HG02870 (cell line): ENCODE data around the gene PRM2.
A peak's percentile ranks its signal among the peaks of the same experiment; 100 is the strongest.

Experiments
- ATAC-seq: cut with Tn5 transposase; IDR thresholded peaks from one replicate; pipeline ENCODE4 v1.9.1; 2021; ENCODE audit warnings: mild to moderate bottlenecking, moderate library complexity; ENCODE audit not compliant: unreplicated experiment

The PRM2 gene

DNA sequence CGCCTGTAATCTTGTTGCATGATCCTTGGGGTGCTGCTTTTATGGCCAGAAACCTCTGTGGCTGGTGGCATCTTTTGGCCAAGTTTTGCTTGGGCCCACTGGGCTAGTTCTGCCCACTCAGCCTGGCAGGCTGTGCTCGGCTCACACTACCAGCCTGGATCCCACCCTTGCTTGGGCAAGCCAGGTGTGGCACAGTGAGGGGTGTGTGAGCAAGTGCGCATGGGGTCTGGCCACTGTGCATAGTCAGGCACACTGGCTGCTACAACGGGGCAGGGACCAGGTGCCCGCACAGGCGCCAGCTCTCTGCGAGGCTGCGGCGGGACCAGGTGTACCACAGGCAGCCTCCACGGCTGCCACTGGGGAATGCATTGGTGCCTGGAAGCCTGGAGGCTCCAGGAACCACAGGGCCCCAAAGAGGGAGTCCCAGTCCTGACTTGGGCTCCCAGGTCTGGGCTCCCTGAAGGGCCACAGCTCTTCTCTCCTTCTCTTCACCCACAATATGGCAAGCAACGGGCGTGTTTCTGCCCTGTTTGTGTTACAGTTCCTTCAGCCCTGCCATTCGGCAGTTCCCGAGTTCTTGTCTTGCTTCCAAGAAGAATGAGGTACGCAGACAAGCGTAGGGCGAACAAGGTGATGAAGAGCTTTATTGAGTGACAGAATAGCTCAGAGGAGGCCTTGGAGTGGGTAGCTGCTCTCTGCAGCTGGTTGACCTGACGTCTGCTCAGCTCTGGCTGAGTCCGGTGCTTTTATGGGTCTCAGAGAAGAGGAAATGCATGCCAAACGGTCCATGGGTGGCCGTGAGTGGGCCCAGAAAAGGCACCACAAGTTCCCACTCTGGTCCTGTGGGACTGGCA, 31.6 kb upstream of the PRM2 start:
- no peak for ATAC-seq

DNA sequence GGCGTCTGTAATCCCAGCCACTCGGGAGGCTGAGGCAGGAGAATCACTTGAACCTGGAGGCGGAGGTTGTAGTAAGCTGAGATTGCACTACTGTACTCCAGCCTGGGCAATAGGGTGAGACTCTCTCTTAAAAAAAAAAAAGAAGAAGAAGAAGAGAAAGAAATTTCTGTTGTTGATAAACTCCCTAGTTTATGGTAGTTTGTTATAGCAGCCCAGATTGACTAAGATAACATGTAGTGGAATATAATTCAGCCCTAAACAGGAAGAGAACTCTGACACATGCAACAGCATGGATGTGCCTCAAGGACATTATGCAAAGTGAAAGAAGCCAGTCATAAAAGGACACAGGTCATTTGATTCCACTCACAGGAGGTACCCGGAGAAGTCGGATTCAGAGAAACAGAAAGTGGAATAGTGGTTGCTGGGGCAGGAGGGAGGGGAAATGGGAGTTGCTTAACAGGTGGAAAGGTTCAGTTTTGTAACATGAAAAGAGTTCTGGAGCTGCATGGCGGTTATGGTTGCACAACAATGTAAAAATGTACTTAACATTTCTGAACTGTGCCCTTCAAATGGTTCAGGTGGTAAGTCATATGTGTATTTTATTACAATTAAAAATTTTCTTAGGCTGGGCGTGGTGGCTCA, 30.8 kb upstream of the PRM2 start:
- no peak for ATAC-seq

DNA sequence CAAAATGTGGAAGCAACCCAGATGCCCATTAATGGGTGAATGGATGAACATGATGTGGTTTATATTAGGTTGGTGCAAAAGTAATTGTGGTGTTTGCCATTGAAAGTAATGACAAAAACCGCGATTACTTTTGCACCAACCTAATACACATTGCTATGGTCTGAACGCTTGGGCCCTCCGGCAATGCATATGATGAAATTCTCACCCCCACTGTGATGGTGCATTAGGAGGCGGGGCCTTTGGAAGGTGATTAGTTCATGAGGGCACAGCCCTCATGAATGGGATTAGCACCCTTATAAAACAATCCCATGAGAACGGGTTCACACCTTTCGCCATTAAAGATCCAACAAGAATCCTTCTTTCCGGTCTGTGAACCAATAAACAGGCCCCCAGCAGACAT, 30.1 kb upstream of the PRM2 start:
- ATAC-seq, result no peak

DNA sequence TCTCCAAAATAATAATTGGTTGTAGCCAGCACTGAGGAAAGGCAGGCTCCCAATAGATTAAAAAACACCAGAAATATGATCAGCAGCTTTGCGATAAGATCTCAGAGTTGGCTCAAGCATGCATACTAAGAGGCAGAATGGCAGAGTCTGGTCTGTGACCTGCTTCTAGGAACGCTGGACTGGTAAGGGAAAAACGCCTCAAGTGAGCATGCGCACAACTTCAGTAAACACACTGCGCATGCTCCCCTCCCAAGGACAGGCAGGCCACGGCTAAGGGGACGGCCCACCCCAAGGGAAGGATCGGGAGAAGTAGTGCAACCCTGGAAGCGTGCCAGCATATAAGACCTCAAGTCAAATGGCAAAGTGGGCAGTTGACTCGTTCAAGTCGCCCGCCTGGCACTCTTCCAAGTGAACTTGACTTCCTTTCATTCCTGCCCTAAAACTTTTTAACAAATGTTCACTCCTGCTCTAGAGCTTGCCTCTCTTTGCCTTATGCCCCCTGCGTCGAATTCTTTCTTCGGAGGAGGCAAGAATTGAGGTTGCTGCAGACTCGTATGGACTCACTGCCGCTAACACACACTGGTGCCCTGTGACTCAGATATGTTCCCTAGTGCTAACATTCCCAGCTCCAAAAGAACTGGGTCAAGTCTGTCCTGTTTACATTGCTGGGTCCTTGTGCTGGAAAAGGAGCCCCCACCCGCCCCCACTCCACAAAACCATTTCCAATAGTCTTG, 27.3 kb upstream of the PRM2 start:
- no peak for ATAC-seq

DNA sequence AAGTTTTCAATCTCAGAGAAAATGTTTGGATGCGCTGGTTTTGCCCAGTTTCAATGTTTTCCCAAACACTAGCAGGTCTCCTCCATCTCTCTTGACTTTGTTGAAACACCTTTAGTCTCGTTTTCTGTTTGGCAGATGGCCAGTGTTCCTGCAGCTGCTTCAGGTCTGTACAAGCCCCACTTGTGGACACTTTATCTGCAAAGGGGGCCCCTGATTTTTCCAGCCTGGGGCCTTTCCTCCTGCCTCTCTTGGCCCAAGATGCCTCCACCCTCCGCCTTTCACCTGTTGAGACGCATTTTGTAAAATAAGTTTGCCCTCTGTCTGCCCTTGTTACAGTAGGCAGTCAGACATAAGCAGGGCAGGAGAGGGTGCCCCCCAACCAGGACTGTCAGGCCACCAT, 26.7 kb upstream of the PRM2 start:
- ATAC-seq, result no peak

DNA sequence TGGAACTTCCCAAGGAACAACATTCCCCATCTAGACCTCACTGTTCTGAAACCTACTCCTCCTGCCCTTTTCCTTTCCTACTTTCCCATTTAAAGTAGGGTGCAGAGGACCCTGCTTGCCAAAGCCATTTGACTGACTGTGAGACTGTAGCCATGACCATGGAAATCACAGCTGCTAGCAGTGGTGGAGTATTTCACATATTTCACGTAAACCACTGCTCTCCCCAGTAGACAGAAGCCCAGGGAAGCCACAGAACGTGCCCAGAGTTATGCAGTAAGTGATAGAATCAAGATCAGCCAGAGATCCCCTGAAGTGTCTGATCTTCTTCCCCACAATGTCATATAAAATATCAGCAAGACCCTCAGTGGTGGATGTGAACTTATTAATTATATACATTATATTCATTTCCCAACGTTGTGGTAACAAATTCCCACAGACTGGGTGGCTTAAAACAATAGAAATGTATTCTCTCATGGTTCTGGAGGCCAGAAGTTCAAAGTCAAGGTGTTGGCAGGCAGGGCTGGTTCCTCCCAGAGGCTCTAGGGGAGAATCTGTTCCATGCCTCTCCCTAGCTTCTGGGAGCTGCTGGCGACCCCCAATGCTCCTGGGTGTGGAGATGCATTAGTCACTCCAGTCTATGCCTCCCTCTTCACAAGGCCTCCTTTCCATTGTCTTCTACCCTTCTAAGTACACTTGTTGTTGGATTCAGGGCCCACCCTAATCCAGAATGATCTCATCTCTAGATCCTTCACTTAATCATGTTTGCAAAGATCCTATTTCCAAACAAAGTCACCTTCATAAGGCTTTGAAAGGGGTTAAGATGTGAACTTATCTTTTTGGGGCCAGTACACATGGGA, 25.6 kb upstream of the PRM2 start:
- no peak for ATAC-seq

DNA sequence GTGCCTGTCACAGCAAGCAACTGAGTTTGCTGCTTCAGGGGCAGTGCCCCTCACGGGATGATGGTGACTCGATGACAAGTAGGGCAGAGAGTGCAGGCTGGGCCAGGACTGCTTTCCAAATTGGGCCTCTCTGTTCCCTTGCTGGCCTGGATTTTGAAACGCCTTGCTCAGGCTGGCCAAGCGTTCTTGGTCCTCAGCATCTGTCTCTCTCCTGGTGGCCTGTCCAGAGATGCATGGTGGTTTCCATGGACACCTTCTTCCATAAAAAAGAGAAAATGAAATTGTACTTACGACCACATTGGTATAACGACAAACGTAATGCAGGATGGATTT, 24.2 kb upstream of the PRM2 start:
- ATAC-seq, result no peak

DNA sequence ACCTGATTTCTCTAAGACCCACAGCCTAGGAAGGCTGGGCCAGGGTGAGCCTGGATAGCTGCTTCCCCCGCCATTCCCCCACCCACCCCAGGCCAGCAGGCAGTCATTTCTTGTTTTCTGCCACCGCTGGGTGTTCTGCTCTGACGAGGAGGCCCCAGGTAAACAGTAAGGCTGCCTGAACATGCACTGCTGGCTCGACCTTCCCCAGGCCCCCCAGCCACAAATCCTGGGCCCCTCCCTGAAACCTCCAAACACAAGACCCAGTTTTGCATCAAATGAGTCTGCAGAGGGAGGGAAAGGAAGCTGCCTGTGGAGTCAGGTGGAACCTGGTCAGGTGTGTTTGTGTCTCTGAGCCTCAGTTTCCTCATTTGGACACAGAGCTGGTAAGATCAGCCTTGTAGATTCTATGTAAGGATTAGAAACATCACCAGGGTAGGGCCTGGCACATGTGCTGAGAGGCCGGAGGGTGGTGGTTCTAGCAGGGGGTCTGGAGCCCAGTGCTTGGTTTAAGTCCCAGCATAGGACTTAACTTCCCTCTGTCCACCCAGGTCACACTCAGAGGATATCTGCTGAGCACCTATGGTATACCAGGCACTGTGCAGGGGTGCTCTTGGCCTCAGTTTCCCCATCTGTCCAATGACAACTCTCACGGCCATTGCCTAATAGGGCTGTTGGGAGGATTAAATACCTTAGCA, 23.7 kb upstream of the PRM2 start:
- no peak for ATAC-seq

DNA sequence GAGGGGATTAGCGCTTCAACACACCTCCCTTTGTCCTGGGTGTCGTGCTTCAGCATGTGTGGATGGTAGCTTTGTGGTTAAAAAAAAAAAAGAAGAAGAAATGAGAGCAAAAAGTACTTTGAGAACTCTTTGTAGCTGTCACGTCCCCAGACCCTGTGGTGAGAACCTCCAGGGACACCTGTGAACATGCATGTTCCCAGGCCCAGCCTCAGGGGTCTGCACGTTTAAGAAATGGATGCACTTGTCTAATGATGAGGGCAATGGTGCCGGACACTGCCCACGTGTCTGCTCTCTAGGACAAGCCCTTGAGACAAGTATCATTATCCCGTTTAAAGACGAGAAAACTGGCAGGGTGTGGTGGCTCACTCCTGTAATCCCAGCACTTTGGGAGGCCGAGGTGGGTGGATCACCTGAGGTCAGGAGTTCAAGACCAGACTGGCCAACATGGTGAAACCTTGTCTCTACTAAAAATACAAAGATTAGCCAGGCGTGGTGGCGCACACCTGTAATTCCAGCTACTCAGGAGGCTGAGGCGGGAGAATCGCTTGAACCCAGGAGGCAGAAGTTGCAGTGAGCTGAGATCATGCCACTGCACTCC, 22.8 kb upstream of the PRM2 start:
- peak; percentile 42 for ATAC-seq

DNA sequence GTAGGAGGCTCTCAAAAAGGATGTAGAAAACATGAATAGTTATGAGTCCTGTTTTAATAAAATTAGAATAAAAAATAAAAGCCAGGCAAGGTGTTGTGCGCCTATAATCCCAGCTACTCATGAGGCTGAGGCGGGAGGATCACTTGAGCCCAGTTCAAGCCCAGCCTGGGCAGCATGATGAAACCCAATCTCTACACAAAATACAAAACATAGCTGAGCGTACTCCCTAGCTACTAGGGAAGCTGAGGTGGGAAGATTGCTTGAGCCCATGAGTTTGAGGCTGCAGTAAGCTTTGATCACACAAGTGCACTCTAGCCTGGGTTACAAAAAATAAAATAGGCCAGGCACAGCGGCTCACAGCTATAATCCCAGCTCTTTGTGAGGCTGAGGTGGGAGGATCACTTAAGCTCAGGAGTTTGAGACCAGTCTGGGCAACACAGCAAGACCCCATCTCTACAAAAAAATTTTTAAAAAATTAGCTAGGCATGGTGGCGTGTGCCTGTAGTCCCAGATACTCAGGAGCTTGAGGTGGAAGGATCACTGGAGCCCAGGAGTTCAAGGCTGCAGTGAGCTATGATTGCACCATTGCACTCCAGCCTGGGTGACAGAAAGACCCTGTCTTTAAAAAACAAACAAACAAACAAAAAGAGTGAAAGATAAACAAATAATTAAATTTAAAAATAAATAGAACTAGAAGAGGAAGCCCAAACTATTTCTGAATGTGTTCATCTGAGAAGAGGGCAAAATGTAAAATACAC, 22.0 kb upstream of the PRM2 start:
- ATAC-seq, result peak; percentile 25

DNA sequence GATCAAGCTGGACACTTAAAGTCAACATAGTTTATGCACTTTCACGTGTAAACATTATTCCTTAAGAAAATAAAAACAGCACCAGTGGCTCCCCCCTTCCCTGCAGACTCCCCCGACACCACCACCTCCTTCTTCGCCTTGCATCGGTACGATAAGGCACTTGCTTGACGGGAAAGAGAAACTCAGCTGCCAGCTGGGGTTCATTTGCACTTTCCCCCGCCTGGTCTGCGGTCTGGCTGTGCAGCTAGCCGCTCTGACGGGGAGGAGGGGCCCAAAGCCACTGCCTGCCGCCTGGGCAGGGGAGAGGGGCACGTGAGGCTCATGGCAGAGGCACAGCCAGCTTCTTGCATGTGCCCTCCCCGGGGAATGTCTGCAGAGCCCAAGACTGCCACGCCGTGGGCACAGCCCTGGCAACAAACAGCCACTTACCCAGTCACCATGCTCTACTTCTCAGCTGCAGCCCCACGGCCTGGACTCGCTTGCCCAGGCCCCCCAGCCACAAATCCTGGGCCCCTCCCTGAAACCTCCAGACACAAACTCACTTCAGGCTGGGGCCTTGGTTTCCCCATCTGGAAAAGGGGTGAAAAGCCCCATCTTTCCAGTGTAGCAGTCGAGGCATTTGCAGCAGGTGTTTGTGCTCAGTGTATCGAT, 21.3 kb upstream of the PRM2 start:
- ATAC-seq, result peak; percentile 43

DNA sequence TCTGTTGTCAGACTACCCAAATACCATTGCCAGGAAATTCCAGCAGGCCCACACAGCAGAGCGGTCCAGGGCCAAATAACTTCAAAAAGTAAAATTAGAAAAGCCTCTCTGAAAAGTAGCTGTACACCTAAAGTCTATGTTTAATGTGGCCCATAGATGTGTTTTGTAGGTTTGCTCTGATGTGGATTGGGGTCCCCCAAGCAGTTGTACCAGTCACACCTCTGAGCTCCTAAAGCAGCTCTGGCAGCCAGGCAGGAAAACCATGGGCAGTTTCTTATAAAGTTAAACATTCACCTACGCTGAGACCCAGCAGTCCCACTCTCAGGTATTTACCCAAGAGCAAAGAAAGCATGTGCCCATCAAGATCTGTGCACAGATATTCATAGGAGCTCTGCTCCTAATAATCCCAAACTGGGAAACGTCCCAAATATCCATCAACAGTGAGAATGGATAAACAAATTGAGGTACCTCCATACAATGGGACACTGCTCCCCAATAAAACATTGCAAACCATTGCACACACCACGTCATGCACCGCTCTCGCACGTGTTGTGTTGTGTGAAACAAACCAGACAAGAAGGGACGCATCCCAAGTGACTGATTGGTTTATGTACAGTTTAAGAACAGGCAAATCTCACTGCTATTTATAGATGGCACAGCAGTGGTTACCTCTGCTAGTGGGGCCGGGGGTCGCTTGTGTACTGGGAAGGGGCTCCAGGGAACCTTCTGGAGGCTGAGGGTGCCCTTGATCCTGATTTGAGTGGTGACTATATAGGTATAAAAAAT, 20.6 kb upstream of the PRM2 start:
- no peak for ATAC-seq

DNA sequence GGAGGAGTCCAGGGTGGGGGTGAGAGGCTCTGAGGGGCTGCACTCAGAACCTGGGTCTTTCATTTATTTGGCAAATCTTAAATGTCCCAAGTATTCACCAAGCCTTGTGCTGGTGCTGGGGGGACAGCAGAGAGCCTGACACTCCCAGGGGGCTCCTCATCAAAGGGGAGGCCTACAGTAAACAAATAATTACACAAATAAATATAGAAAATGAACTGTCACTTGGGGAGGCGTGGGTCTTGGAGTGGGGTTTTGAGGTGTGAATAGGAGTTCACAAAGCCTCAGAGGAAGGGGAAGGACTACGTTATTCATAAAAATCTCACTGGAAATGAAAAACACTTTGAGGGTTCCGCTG, 20.0 kb upstream of the PRM2 start:
- ATAC-seq, result no peak

DNA sequence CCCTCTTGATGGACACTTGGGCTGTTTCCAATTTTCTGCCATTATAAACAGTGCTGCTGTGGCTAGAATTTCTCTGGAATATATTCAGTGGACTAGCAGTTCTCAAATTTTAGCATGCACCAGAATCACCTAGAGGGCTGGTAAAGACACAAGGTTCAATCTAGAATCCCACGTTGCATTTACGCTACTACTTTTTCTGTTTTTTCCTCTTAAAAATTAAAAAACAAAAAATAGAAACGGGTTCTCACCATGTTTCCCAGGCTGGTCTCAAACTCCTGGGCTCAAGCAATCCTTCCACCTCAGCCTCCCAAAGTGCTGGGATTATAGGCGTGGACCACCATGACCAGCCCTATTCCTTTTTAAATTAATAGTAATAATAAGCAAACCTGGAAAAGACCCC, 19.4 kb upstream of the PRM2 start:
- no peak for ATAC-seq

DNA sequence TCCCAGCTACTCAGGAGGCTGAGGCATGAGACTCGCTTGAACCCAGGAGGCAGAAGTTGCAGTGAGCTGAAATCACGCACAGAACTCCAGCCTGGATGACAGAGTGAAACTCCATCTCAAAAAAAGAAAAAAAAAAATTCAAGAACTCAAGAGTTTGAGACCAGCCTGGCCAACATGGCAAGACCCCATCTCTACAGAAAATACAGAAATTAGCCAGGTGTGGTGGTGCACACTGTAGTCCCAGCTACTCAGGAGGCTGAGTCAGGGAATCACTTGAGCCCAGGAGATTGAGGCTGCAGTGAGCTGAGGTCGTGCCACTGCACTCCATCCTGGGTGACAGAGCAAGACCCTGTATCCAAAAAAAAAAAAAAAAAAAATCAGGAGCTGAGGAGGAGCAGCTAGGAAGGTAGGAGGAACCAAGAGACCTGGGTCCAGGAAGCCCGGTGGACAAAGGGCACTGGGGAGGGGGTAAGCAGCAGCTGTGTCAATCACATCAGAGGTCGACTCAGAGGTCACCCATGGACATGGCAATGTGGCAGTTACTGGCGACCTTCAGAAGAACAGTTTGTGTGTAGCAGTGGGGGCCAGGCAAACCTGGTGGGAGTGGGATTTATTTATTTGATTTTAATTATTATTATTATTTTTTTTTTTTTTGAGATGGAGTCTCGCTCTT, 15.9 kb upstream of the PRM2 start:
- no peak for ATAC-seq

DNA sequence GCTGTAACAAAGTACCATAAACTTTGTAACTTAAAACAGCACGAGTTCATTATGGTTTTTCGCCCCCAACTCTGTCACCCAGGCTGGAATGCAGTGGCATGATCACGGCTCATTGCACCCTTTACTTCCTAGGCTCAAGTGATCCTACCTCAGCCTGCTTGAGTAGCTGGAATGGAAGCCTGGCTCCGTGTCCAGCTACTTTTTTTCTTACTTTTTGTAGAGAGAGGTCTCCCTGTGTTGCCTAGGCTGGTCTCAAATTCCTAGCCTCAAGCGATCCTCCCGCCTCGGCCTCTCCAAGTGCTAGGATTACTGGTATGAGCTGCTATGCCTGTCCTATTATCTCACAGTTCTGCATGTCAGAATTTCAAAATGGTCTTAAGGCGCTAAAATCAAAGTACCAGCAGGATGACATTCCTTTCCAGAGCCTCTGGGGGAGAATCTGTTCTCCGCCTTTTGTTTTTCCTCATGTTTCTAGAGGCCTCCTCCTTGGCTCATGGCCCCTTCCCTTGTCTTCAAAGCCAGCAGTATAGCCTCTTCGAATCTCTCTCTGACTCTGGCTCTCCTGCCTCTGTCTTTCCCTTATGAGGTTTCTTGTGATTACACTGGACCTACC, 14.9 kb upstream of the PRM2 start:
- no peak for ATAC-seq
